Endothelial cell (in vitro differentiated cells): Measurements from ENCODE around the gene NR0B2. TPM values are rescaled to one million over a fixed set of nuclear protein-coding genes. Genes with fewer than 3 reads are reported as not detected.

Experiments
- DNase-seq: peaks from one replicate; pipeline ENCODE4 v3.0.0; 2021; ENCODE audit warnings: low spot score
- H3K27ac Mint-ChIP-seq: one replicate; pipeline ENCODE4 v1.8.0; 2021; ENCODE audit warnings: mixed read lengths, inconsistent platforms; ENCODE audit not compliant: unreplicated experiment
- H3K27me3 Mint-ChIP-seq: one replicate; pipeline ENCODE4 v1.8.0; 2021; ENCODE audit warnings: mild to moderate bottlenecking, moderate library complexity, mixed read lengths, inconsistent platforms; ENCODE audit not compliant: unreplicated experiment
- H3K36me3 Mint-ChIP-seq: one replicate; pipeline ENCODE4 v1.8.0; 2021; ENCODE audit warnings: mild to moderate bottlenecking, low read depth, mixed read lengths, inconsistent platforms; ENCODE audit not compliant: unreplicated experiment
- H3K4me1 Mint-ChIP-seq: one replicate; pipeline ENCODE4 v1.8.0; 2021; ENCODE audit warnings: mild to moderate bottlenecking, mixed read lengths, inconsistent platforms; ENCODE audit not compliant: unreplicated experiment
- H3K4me3 Mint-ChIP-seq: one replicate; pipeline ENCODE4 v1.8.0; 2021; ENCODE audit warnings: mild to moderate bottlenecking, mixed read lengths, inconsistent platforms; ENCODE audit not compliant: unreplicated experiment
- H3K9me3 Mint-ChIP-seq: one replicate; pipeline ENCODE4 v1.8.0; 2021; ENCODE audit warnings: mixed read lengths, inconsistent platforms; ENCODE audit not compliant: unreplicated experiment
- long read RNA-seq: library from polyadenylated mRNA; unstranded; transcript quantifications from one replicate; pipeline ENCODE4 v2.0.0, GENCODE V29; 2020; ENCODE audit not compliant: unreplicated experiment
- total RNA-seq: library from RNA; stranded (reverse); fragmentation: NEBNext Ultra II Directional; extraction: Animal tissue kit (Norgen Biotek cat#: 25700); gene quantifications from one replicate; pipeline ENCODE4 v1.2.1, GENCODE V29; 2021; ENCODE audit not compliant: unreplicated experiment
- TF ChIP-seq, protein P1 (sequence below): fragments of 200-600 bp; sonication (generic); IDR thresholded peaks from one replicate; pipeline ENCODE4 v1.5.0; 2021; ENCODE audit warnings: antibody characterized with exemption; ENCODE audit not compliant: unreplicated experiment

Gene NR0B2, protein sequence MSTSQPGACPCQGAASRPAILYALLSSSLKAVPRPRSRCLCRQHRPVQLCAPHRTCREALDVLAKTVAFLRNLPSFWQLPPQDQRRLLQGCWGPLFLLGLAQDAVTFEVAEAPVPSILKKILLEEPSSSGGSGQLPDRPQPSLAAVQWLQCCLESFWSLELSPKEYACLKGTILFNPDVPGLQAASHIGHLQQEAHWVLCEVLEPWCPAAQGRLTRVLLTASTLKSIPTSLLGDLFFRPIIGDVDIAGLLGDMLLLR
- not detected for total RNA-seq
- long read RNA-seq, result 0 reads

DNA sequence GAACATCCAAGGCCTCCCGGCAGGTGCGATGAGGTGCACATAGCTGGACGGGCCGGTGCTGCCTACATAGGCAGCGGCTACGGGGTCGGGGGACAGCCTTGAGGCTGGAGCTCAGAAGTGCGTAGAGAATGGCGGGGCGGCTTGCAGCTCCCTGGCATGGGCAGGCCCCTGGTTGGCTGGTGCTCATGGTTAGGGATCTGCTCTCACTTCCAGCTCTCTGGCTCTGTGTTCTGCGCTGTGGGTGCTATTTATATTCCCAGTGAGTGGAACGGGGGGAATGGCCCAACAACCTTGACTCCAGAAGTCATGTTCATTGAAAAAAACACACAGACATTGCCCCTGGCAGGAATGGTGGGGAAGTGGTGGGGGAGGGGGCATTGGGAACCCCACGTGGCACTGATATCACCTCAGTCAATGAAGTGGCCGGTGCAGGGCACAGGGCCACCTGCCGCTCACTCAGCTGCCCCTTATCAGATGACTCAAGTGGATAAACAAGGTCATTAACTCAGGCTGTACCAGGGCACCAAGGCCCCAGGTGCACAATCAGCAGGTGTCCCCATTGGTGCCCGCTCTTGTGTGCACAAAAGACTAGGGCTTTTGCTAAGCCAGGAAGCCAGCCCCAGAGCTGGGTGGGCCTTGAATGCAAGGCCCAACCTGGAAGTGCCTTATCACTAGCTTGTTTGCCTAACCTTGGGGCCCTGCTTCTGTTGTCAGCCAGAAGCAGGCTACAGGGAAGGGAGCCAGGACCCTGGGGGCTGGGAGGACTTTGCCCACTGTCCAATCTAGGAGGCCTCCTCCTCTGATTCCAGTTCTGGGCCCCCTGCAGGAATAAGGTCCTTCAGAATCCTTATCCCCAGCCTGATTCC lies at the start of gene NR0B2:
TSS of gene NR0B2 (minus strand) at position 222 of the 866 bp plus-strand sequence. CDS start at position 187, 35 bp downstream.
- Mint-ChIP-seq H3K4me3 (no peak within 1 kb of the TSS), H3K4me1 (no peaks in the 10 kb centered on the region), H3K27ac (no peak within 1 kb of the TSS), H3K36me3 (no peaks in the 10 kb centered on the region), H3K27me3 (peaks cover 3% of the 10 kb centered on the region), H3K9me3 (no peaks in the 10 kb centered on the region)
- DNase-seq, result no peak
- TF ChIP-seq, protein P1, sequence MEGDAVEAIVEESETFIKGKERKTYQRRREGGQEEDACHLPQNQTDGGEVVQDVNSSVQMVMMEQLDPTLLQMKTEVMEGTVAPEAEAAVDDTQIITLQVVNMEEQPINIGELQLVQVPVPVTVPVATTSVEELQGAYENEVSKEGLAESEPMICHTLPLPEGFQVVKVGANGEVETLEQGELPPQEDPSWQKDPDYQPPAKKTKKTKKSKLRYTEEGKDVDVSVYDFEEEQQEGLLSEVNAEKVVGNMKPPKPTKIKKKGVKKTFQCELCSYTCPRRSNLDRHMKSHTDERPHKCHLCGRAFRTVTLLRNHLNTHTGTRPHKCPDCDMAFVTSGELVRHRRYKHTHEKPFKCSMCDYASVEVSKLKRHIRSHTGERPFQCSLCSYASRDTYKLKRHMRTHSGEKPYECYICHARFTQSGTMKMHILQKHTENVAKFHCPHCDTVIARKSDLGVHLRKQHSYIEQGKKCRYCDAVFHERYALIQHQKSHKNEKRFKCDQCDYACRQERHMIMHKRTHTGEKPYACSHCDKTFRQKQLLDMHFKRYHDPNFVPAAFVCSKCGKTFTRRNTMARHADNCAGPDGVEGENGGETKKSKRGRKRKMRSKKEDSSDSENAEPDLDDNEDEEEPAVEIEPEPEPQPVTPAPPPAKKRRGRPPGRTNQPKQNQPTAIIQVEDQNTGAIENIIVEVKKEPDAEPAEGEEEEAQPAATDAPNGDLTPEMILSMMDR, result no peak

DNA sequence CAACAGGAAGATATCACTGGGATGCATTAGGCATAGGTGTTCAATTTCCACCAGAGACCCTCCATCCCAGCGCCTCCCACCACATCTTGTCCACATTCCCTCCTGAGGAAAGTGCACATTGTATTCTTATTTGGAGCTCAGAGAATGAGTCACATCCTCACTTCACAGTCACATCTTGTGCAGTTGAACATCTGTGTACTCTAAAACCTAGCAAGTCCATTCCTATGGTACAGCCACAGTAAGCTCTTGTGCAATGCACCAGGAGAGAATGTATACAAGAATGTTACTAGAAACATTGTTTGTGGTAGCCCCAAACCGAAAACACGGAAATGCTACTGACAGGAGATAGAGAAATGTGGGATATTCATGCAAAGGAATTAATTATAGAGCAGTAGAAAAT lies 48.1 kb upstream of the NR0B2 start:
- TF ChIP-seq, protein P1, result no peak
- no peak overlapping the region for H3K4me3 Mint-ChIP-seq
- H3K9me3 Mint-ChIP-seq, result no peaks in the 10 kb centered on the region
- H3K36me3 Mint-ChIP-seq, result no peaks in the 10 kb centered on the region
- DNase-seq, result no peak
- no peak overlapping the region for H3K27ac Mint-ChIP-seq
- peaks cover 18% of the 10 kb centered on the region for H3K4me1 Mint-ChIP-seq
- peaks cover 8% of the 10 kb centered on the region for H3K27me3 Mint-ChIP-seq

DNA sequence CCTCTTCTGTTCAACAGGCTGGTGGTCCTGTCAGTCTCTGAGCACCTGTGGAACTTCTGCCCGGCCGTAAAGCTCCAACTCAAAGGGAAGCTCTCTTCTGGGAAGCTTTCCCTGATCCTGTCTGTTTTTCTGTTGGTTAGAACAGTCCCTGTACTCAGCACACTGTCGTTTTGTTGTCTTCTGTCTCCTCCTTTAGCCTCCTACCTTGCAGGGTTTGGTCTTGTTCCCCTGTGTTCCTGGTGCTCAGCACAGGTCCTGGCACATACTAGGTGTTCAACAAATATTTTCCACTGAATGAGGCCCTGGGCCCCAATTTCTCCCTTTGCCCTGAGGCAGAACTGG lies 46.8 kb upstream of the NR0B2 start:
- no peak overlapping the region for H3K27ac Mint-ChIP-seq
- no peaks in the 10 kb centered on the region for H3K9me3 Mint-ChIP-seq
- H3K36me3 Mint-ChIP-seq, result no peaks in the 10 kb centered on the region
- peak overlapping the region; percentile 90 for H3K4me3 Mint-ChIP-seq
- DNase-seq, result no peak
- H3K4me1 Mint-ChIP-seq, result peaks cover 18% of the 10 kb centered on the region
- peaks cover 8% of the 10 kb centered on the region for H3K27me3 Mint-ChIP-seq
- TF ChIP-seq, protein P1, result no peak

DNA sequence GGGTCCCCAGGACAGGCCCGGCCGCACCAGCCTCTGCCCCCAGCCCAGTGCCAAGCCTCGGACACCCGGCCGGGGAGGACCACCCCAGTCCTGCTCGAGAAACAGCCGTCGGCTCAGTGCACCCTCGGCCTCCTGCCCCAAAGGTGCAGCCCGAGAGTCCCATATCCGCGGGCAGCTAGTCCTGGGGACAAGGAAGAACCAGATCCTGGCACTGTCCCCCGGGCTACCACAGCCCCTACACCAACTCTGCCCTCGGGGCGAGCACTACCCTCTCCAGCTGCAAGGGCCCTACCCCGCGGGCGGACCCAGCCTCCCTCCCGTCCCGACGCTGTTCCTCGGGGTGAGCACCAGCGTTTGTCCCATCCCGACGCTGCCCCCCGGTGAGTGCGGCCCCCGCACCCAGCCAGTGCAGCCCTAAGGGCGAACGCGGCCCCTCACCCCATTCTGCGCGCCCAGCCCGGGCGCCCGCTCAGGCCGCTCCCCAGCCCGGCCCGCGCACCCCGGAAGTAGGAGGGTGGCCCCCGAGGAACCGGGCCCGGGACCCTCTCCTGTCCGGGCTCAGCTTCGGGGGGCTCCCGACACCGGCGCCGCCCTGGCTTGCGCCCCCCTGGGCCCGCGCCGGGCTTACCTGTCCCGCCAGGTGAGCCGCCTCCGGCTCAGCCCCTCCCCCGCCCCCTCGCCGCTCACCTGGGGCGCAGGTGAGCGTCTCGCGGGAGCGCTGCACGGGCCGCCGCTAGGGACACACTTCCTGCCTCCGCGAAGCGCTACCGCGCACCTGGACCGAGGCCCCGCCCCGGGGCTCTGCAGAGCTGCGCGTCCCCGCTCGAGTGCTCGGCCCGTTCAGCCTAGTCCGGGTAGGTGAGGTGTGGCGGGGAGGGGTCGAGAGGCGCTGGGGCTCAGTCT lies 46.2 kb upstream of the NR0B2 start, which contains the start of gene KDF1:
TSS of gene KDF1 (minus strand) at position 747 of the 903 bp plus-strand sequence. CDS start 8,088 bp downstream, outside the sequence.
- Mint-ChIP-seq H3K27me3 (peaks cover 8% of the 10 kb centered on the region), H3K27ac (no peak within 1 kb of the TSS), H3K36me3 (no peaks in the 10 kb centered on the region), H3K9me3 (no peaks in the 10 kb centered on the region), H3K4me3 (peak within 1 kb of the TSS; percentile 90), H3K4me1 (peaks cover 18% of the 10 kb centered on the region)
- TF ChIP-seq, protein P1, result no peak
- DNase-seq, result no peak
